ENCODE results near the gene FASLG. TPM values are rescaled to one million over a fixed set of nuclear protein-coding genes. Genes with fewer than 3 reads are reported as not detected.
A peak's percentile ranks its signal among the peaks of the same experiment; 100 is the strongest.

Gene FASLG
- total RNA-seq, 2 donors from 2014 or later = 0.27 TPM; not detected in 1

DNA sequence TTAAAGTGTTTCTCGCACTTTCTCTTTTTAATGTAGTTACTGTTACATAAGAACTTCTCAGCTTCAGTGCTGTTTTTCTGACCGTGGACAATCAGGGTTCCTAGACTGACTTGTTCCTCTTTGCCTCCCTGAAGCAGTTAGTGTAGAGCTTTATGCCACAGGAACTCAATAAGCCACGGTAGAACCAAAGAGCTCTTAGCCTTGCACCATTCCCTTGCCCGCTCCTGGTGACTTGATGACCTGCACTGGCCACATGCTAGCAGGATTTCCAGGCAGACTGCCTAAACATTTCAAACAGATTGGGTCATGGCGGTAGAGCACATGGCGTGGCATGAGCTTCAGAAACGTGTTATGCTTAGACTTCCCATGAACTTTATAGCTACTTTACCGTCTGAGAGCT is 18.8 kb upstream of the FASLG start:
- ATAC-seq = no peak
- no peak for DNase-seq
- intact Hi-C loops (cut with DNase I) = no loop called here

GRCh38 chr1:172641492-172641891 is 17.4 kb upstream of the FASLG start:
- ATAC-seq = no peak
- DNase-seq = no peak
- intact Hi-C loops (cut with DNase I) = no loop called here

DNA sequence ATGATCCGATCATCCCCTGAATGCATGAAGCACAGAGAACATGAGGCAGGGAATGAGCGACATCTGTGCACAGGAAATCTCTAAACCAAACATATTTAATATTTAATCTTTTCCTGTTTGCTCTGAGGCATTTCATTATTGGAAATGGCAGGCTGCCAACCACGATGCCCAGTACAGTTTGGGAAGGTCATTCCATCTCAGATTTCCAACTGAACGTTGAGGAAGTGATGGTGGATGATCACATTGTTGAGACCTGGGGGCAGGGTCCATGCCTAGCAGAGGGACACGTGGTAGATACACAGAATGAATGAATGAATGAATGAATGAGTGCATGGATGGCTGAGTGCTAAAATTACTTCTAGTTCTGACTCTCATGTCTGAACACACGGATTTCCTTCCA is 15.9 kb upstream of the FASLG start:
- intact Hi-C loops (cut with DNase I) = no loop called here
- DNase-seq (no peak), ATAC-seq (no peak)

GRCh38 chr1:172646653-172647052 is 12.2 kb upstream of the FASLG start:
- intact Hi-C loops (cut with DNase I) = no loop called here
- ATAC-seq = peak in 1 of 2 donors; percentile 65
- no peak for DNase-seq

- intact Hi-C loops (cut with DNase I) = no loop called here
- DNase-seq (no peak), ATAC-seq (no peak)
Observed at GRCh38 chr1:172647110-172647564, 11.8 kb upstream of the FASLG start.

DNA sequence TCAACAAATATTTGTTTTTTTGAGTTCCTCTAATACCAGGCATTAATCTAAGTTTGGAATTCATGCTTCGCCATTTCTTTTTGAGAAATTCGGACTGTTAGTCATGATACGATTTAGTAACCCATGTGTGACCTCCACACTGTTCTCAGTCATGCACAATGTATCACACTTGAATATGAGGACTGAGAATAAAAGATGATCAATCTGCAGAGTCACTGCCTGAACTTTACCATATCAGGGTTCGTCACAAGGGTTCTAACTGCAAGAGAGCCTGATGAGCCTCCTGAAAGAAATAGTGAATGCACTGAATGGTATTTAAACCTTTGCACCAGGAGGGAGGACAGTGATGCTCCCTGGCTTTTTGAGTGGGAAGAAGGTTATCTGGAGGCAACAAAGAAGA is 10.9 kb upstream of the FASLG start:
- intact Hi-C loops (cut with DNase I) = no loop called here
- ATAC-seq (no peak), DNase-seq (no peak)

DNA sequence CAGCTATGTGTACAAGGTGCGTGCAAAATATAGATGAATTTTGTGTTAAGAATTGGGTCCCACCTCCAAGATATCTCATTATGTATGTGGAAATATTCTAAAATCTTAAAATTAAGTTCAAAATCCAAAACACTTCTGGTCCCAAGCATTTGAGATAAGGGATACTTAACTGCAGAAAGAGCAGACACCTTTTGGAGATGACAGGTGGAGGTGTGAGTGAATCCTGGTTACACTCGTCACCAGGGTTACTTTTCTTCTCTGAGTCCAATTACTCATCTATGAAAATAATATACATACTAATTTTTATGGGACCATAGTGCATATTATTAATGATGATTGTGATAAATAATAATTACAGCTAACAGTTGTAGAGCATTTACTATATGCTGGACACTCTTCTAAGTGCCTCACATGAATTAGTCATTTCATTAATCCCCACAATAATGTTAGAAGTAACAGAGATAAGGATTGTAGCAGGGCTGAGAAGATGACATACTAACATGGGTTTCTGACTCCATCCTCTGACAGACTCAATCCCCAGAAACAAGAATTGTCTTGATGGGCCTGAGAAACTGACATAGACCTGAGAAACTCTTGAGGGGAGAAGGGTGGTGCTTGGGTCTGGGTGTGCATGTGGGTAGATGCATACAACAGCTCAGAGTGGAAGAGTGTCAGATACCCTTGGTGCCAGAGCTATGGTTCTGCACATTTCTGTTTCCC is 8.3 kb upstream of the FASLG start:
- intact Hi-C loops (cut with DNase I) = no loop called here
- ATAC-seq = peak; percentile 44 to 72
- no peak for DNase-seq

GRCh38 chr1:172653015-172653709 is 5.7 kb upstream of the FASLG start:
- DNase-seq (no peak), ATAC-seq (no peak)
- intact Hi-C loops (cut with DNase I) = no loop called here

DNA sequence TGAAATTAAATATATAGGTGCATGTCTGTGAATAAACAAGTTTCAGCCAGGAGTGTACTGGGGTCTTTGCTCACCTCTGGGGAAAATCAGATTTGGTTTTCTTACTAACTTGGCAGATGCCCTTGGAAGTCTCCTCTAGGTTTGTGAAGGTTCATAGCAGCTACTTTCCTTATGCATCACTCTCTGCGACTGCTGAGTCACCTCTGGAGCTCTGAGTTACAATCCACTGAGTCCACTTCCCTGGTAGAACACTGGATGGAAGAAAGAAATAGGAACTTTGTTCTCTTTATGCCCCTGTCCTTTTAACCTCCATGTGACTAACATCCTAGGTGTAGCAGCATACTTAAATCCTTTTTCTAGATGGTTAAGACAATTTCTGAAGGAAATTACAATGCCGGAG is 4.4 kb upstream of the FASLG start:
- ATAC-seq (peak in 1 of 2 donors; percentile 32), DNase-seq (no peak)
- intact Hi-C loops (cut with DNase I) = no loop called here

DNA sequence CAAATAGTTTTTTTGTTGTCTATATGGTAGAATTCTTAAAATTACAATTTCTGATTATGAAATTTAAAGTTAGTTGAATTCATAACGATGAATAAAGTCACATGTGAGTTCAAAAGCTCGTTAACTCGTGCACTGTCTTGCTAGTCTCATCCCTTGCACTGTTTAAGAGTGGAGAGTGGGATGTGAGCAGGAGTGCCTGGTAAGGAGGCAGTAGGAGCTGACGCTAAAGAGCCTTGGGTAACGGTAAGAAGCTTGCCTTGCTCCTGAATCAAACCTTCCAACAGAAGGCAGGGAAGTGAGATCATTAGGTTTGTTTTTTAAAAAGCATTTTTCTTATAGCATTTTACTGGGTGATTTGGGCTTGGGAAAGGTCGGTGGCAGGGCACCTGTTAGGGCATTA is 2.3 kb upstream of the FASLG start:
- DNase-seq (no peak), ATAC-seq (no peak)
- intact Hi-C loops (cut with DNase I) = no loop called here

GRCh38 chr1:172657586-172657985 is 1.3 kb upstream of the FASLG start:
- ATAC-seq (peak; percentile 81 to 94), DNase-seq (peak; percentile 33)
- intact Hi-C loops (cut with DNase I) = no loop called here

GRCh38 chr1:172661107-172661506 is 2.2 kb downstream of the FASLG start:
- ATAC-seq (no peak), DNase-seq (no peak)
- intact Hi-C loops (cut with DNase I) = no loop called here

GRCh38 chr1:172662464-172663109 is 3.7 kb downstream of the FASLG start:
- ATAC-seq (peak; percentile 53 to 77), DNase-seq (peak; percentile 53)
- intact Hi-C loops (cut with DNase I) = no loop called here

- intact Hi-C loops (cut with DNase I) = no loop called here
- no peak for ATAC-seq
- DNase-seq = no peak
Observed at GRCh38 chr1:172663732-172664131, 4.8 kb downstream of the FASLG start.

GRCh38 chr1:172668097-172668496 is 9.2 kb downstream of the FASLG start:
- DNase-seq (no peak), ATAC-seq (no peak)
- intact Hi-C loops (cut with DNase I) = no loop called here

GRCh38 chr1:172669011-172669410 is 10.1 kb downstream of the FASLG start:
- no peak for DNase-seq
- ATAC-seq = no peak
- intact Hi-C loops (cut with DNase I) = no loop called here

DNA sequence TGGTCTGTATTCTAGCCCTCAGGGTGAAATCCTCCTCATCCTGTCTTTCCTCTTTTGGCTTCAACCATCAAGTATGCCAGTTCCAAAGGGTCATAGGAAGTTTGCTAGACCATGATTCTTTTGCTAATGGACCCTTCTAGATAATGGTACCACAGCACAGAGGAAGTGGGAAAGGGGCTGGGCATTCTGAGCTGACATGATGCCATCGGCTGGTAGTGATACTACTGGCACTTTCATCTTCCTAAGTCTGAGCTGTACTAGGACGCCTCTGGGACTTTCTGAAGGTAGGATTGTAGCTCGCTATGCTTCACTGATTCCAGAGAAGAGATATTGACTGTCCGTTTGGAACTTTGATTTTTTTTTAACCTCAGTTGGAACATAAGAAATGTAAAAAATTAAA is 11.4 kb downstream of the FASLG start:
- DNase-seq (no peak), ATAC-seq (no peak)
- intact Hi-C loops (cut with DNase I) = no loop called here

GRCh38 chr1:172670791-172671190 is 11.9 kb downstream of the FASLG start:
- peak in 1 of 2 donors; percentile 30 for ATAC-seq
- no peak for DNase-seq
- intact Hi-C loops (cut with DNase I) = no loop called here

GRCh38 chr1:172671591-172671990 is 12.7 kb downstream of the FASLG start:
- DNase-seq (no peak), ATAC-seq (no peak)
- intact Hi-C loops (cut with DNase I) = no loop called here

DNA sequence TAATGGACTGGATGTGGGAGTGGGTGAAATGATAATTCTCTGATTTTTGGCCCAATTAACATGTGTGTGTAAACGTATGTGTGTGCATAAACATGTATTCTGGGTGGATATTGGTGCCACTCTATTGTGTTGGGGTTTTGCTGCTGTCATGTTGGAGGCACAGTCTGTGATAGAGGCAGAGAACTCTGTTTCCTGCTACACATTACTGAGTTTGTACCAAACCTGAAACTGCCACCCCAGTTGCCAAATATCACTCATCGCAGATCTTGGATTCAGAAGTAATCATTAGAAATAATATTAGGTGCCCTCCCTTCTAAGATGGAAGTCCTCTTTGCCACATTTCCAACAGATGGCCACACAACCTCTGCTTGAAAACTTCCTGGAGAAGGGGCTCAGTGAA is 13.8 kb downstream of the FASLG start:
- DNase-seq = no peak
- no peak for ATAC-seq
- intact Hi-C loops (cut with DNase I) = no loop called here
